A204.1 (cell line): ENCODE measurements around the gene METAP1.
"Not testable (repeated sequence)": the region's sequence is repeated elsewhere in the genome, so short reads cannot be mapped to it uniquely, and the experiment has no call there.

ENCODE experiments used
- FAIRE-seq: peaks from 2 replicates; lab custom pipeline; 2012; peaks lifted over from hg19 to GRCh38; lab: Jason Lieb, UNC

Gene METAP1

DNA sequence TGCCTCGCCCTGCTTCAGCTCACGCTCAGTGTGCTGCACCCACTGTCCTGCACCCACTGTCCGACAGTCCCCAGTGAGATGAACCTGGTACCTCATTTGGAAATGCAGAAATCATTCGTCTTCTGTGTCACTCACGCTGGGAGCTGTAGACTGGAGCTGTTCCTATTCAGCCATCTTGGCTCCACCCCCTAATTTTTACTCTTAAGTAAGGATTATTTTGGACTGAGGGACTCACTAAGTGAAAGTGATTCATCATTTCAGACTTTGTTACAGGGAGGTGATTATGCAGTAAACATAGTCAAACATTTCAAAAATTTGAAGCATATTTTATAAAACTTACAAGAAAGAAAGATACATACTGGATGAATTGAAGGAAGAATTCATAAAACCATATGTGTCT is 104.3 kb downstream of the METAP1 start:
- FAIRE-seq, result not testable (repeated sequence)

- FAIRE-seq, result no peak
Observed at GRCh38 chr4:99100876-99101275, 105.4 kb downstream of the METAP1 start.

- FAIRE-seq, result no peak
Observed at GRCh38 chr4:99102634-99103033, 107.1 kb downstream of the METAP1 start.

DNA sequence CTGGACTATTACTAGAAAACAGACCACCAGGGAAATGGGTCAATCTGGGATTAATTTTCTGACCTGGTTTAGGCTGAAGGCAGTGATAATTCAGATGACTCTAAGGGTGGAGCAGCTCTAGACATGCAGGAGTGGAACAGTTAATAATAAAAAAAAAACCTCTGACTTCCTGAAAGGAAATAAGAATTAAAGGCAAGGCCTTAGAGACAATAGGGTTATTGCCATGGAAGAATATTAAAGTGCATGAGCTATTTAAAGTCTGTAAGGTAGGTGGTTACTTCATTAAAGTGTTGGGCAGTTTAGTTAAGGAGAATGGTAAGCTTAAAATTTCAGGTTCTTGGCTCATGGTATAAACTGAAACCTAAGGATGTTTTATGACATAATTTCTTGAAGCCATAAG is 107.6 kb downstream of the METAP1 start:
- no peak for FAIRE-seq

DNA sequence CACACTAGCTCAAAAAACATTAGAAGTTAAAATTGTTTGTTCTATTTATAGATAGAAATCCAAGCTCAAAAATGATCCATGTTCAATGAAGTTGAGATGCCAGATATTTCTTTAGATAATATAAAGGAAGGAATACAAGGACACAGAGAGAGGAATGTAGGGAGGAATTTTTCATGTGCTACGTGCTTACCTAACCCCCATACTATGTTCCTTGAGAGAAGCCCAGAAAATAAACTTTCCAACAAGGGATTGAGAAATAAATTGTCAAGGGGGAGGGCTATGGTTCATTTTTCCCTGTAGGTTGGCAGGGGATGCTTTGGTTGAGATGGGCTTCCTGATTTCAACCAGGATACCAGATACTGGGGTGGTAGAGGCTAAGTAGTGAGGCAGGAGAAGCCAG is 108.6 kb downstream of the METAP1 start:
- no peak for FAIRE-seq

DNA sequence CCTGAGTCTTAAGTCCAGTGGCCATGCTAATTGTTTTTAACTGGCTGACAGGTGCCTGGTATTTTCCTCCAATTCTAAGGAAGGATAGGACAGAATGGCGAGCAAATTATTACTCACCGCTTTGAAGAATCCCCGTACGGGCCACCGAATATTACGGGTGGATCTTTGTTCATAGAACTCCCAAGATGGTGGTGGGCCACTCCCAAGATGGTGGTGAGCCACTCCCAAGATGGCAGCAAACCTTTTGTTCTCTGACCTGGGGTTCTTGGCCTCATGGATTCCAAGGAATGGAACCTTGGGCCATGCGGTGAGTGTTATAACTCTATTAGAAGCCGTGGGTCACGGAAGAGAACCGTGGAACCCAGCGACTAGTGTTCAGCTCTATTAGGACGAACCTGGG is 113.8 kb downstream of the METAP1 start:
- FAIRE-seq, result not testable (repeated sequence)
